Neural progenitor cell (in vitro differentiated cells): Measurements from ENCODE around the gene RPS10.

Experiments used
- EZH2 ChIP-seq: fragments of 200-600 bp; sonication (generic); IDR thresholded peaks from 2 replicates; pipeline ENCODE4 v1.6.1; 2017; ENCODE audit warnings: antibody characterized with exemption, mild to moderate bottlenecking, moderate library complexity
- EZH2phosphoT487 ChIP-seq: fragments of 200-600 bp; sonication (generic); IDR thresholded peaks from 2 replicates; pipeline ENCODE4 v1.6.1; 2017; ENCODE audit warnings: antibody characterized with exemption
- TF ChIP-seq, protein P1 (sequence below): fragments of 200-600 bp; sonication (generic); IDR thresholded peaks from 2 replicates; pipeline ENCODE4 v1.5.1; 2017; ENCODE audit warnings: antibody characterized with exemption, mild to moderate bottlenecking

DNA sequence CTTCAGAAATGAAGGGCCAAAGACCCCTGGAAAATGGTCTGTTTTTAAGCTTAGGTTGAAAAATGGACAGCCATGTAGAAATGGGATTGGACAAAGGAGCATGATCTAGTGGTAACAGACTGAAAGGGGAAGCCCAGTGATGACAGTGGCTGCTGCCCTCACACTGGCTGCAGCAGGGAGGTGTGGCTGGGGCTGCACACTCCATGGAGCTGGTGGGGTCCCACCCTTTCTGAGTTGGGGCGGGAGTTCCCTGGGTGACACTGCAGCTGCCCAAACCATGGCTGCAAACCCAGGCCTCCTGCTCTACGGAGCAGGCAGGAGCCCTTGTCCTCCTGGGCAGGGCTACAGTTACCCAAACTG lies 31.5 kb upstream of the RPS10 start:
- TF ChIP-seq, protein P1, sequence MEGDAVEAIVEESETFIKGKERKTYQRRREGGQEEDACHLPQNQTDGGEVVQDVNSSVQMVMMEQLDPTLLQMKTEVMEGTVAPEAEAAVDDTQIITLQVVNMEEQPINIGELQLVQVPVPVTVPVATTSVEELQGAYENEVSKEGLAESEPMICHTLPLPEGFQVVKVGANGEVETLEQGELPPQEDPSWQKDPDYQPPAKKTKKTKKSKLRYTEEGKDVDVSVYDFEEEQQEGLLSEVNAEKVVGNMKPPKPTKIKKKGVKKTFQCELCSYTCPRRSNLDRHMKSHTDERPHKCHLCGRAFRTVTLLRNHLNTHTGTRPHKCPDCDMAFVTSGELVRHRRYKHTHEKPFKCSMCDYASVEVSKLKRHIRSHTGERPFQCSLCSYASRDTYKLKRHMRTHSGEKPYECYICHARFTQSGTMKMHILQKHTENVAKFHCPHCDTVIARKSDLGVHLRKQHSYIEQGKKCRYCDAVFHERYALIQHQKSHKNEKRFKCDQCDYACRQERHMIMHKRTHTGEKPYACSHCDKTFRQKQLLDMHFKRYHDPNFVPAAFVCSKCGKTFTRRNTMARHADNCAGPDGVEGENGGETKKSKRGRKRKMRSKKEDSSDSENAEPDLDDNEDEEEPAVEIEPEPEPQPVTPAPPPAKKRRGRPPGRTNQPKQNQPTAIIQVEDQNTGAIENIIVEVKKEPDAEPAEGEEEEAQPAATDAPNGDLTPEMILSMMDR = no peak
- TF ChIP-seq EZH2 (no peak), EZH2phosphoT487 (no peak)
